Nephron progenitor cell (in vitro differentiated cells): ENCODE data around the gene FAM180B.

Experiments used
- DNase-seq: peaks from one replicate; pipeline ENCODE4 v3.0.0; 2021
- H3K27ac Mint-ChIP-seq: 2 replicates; pipeline ENCODE4 v1.8.0; 2021; ENCODE audit warnings: mild to moderate bottlenecking, moderate library complexity, mixed read lengths
- H3K27me3 Mint-ChIP-seq: 2 replicates; pipeline ENCODE4 v1.8.0; 2021; ENCODE audit warnings: mild to moderate bottlenecking, low read depth, mixed read lengths; ENCODE audit not compliant: poor library complexity
- H3K36me3 Mint-ChIP-seq: 2 replicates; pipeline ENCODE4 v1.8.0; 2021; ENCODE audit warnings: low read depth, mixed read lengths
- H3K4me1 Mint-ChIP-seq: 2 replicates; pipeline ENCODE4 v1.8.0; 2021; ENCODE audit warnings: mixed read lengths
- H3K4me3 Mint-ChIP-seq: 2 replicates; pipeline ENCODE4 v1.8.0; 2021; ENCODE audit warnings: mild to moderate bottlenecking, moderate library complexity, mixed read lengths
- H3K9me3 Mint-ChIP-seq: 2 replicates; pipeline ENCODE4 v1.8.0; 2021; ENCODE audit warnings: mild to moderate bottlenecking, moderate library complexity, mixed read lengths
- CTCF ChIP-seq: fragments of 200-600 bp; sonication (generic); IDR thresholded peaks from 2 replicates; pipeline ENCODE4 v1.5.0; 2021; ENCODE audit warnings: antibody characterized with exemption

FAM180B gene

DNA sequence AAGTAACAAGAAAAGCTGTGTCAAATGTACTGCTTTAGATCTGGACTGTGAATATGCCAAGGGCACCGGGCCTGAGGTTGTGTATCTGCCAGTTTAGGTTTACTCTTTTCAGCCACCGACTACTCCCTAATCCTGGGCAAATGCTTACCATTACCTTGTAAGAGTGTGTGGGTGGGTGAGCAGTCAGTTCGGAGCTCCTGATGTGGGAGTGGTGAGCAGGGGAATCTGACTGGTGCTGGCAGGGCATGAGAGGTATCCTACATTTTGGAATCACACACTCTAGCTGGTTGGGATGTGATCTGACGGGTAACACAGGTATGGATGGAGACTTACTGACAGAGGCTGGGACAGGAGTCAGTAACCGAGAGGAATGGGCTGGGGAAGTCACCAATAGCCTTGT, 2.6 kb upstream of the FAM180B start:
- no peak for TF ChIP-seq CTCF
- H3K27ac Mint-ChIP-seq, result peak overlapping the region; percentile 89
- H3K4me1 Mint-ChIP-seq, result peaks cover 41% of the 10 kb centered on the region
- peaks cover 50% of the 10 kb centered on the region for H3K36me3 Mint-ChIP-seq
- no peaks in the 10 kb centered on the region for H3K9me3 Mint-ChIP-seq
- peaks cover 2% of the 10 kb centered on the region for H3K27me3 Mint-ChIP-seq
- H3K4me3 Mint-ChIP-seq, result no peak overlapping the region
- no peak for DNase-seq

- Mint-ChIP-seq H3K36me3 (peaks cover 41% of the 10 kb centered on the region), H3K4me1 (peaks cover 34% of the 10 kb centered on the region), H3K4me3 (no peak overlapping the region), H3K9me3 (no peaks in the 10 kb centered on the region), H3K27ac (peak overlapping the region; percentile 69), H3K27me3 (peaks cover 6% of the 10 kb centered on the region)
- no peak for DNase-seq
- no peak for TF ChIP-seq CTCF
Observed at GRCh38 chr11:47587039-47587716, 700 bp downstream of the FAM180B start.

- no peak overlapping the region for H3K27ac Mint-ChIP-seq
- DNase-seq, result no peak
- TF ChIP-seq CTCF, result no peak
- peaks cover 36% of the 10 kb centered on the region for H3K36me3 Mint-ChIP-seq
- no peaks in the 10 kb centered on the region for H3K9me3 Mint-ChIP-seq
- no peak overlapping the region for H3K4me3 Mint-ChIP-seq
- H3K27me3 Mint-ChIP-seq, result peaks cover 13% of the 10 kb centered on the region
- peaks cover 40% of the 10 kb centered on the region for H3K4me1 Mint-ChIP-seq
Observed at GRCh38 chr11:47587723-47588326, 1.3 kb downstream of the FAM180B start.

GRCh38 chr11:47589118-47589517, 2.6 kb downstream of the FAM180B start:
- peak overlapping the region; percentile 80 for H3K27ac Mint-ChIP-seq

DNA sequence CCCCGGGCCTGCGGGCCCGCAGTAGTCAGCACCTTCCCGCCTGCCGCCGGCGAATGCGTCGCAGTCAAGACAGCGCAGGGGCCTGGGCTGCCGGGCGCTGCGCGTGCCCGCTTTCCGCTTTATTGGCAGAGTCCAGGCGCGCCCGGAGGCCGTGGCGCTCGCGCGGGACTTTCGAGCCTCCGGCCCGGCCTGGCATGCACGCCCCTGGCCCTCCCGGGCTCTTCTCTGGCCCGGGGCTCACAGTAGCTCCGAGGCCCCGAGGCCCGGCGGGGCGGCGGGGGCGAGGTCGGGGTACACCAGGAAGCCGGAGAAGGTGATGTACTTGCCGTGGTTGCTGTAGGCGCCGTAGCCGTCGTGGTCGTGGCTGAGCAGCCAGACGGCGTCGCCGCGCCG, 3.1 kb downstream of the FAM180B start:
- no peaks in the 10 kb centered on the region for H3K9me3 Mint-ChIP-seq
- no peak overlapping the region for H3K4me3 Mint-ChIP-seq
- peaks cover 20% of the 10 kb centered on the region for H3K36me3 Mint-ChIP-seq
- H3K4me1 Mint-ChIP-seq, result peaks cover 56% of the 10 kb centered on the region
- DNase-seq, result no peak
- no peak overlapping the region for H3K27ac Mint-ChIP-seq
- TF ChIP-seq CTCF, result no peak
- H3K27me3 Mint-ChIP-seq, result peaks cover 24% of the 10 kb centered on the region

More at GRCh38 chr11:47589118-47589517, 2.6 kb downstream of the FAM180B start:
- Mint-ChIP-seq H3K9me3 (no peaks in the 10 kb centered on the region), H3K36me3 (peaks cover 25% of the 10 kb centered on the region), H3K4me3 (no peak overlapping the region), H3K27me3 (peaks cover 21% of the 10 kb centered on the region), H3K4me1 (peaks cover 52% of the 10 kb centered on the region)
- no peak for DNase-seq
- TF ChIP-seq CTCF, result no peak
